SK-N-MC (cell line): ENCODE results near the gene NUDT1.

Experiments used
- EZH2 ChIP-seq: fragments of 200-600 bp; sonication (generic); IDR thresholded peaks from one replicate; pipeline ENCODE4 v1.6.1; 2017; ENCODE audit warnings: antibody characterized with exemption
- POLR2AphosphoS5 ChIP-seq: IDR thresholded peaks from 2 replicates; pipeline ENCODE4 v1.6.1; 2012; ENCODE audit warnings: mild to moderate bottlenecking, low read depth, low read length, borderline replicate concordance

- TF ChIP-seq EZH2 (no peak), POLR2AphosphoS5 (no peak)
These were observed 21.1 kb downstream of the NUDT1 start for GRCh38 chr7:2263176-2263575.
